T follicular helper cell (primary cell): ENCODE measurements around the gene MYL6.
A peak's percentile ranks its signal among the peaks of the same experiment; 100 is the strongest.
"Not testable (repeated sequence)": the region's sequence is repeated elsewhere in the genome, so short reads cannot be mapped to it uniquely, and the experiment has no call there.

Experiments used
- DNase-seq: peaks from one replicate; pipeline ENCODE4 v3.0.0-alpha.2; 2020; ENCODE audit warnings: low read depth

MYL6 gene

DNA sequence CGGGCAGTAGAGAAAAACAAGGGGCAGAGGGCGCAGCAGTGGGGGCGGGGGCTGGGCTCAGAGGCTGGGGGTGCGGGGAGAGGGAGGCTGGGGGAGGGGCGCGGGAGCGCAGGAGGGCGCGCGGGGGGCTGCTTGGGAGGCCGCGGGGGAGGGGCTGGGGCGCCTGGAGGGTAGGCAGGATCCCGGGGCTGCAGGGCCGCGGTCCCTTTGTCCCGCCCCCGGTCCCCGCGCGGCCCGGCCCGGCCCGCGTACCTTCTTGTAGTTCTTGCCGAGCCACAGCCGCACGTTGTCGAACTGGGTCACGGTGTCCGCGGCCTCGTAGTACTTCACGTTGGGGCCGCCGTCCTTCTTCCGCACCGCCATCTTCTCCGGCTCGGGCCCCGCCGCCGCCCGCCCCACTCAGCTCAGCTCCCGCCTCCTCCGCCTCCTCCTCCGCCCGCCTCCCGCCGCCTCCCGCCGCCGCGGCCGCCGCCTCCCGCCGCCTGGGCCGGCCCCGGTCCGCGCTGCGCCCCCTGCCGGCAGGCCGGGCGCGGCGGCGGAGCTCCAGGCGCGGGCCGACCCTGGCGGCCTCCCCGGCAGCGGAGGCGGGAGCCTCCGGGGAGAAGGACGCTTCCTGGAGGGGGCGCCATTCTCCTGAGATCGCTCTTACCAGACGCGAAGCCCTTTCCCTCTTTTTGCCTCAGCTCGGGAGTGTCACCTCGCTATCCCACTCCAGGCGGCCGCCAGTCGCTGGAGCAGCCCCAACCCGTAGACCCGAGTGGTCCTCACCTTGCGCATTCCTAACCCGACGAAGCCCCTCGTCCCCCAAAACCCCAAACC, 31.1 kb downstream of the MYL6 start, which contains the start of gene SMARCC2:
Gene SMARCC2 (minus strand): TSS at position 385 of the 819 bp plus-strand sequence. CDS start 22 bp downstream, at position 363.
- DNase-seq, result peak; percentile 77

DNA sequence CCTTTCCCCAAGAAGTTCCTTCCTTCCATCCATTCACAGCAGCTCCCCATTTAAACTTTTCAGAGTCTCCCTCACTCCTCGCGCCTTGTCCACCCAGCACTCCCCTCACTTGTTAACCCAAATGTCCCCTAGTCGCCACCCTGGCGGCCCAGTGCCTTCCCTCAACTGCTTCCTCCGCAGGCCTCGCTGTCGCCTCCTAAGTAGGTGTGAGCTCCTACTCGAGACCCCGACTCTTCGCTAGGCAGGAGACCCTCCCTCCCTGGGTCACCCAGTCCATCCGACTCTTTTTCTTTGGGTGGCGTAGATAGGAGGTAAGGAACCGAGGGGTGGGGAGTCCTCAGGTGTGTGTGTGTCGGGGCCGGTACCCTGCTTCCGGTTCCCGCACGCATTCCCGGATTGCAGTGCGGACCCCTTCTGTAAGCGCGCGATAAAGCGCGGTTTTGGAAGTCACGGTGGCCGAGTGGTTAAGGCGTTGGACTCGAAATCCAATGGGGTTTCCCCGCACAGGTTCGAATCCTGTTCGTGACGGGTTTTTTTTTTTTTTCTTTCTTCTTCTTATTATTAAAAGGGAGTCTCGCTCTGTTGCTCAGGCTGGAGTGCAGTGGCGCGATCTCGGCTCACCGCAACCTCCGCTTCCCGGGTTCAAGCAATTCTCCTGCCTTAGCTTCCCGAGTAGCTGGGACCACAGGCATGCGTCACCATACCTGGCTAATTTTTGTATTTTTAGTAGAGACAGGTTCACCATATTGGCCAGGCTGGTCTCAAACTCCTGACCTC, 31.9 kb downstream of the MYL6 start:
- DNase-seq, result peak; percentile 56

DNA sequence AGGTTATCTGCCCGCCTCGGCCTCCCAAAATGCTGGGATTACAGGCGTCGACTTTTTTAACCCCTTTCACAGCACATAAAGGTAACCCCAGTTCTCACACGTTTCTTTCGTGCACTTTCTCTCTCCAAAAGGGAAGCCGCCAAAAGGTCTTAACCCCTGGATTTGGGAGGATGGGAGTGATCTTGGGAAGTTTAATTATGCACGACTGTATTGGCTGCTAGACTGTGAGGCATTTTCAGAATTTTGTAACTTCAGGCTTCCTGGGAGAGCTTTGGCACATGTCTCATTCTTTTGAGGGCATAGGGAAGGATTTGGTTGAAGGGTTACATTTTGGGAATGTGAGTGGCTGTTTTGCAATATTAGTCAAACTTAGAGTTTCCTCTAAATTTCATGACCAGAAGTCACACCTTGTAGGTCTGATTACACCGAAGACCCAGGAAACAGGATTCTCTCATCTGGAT, 32.6 kb downstream of the MYL6 start:
- no peak for DNase-seq

DNA sequence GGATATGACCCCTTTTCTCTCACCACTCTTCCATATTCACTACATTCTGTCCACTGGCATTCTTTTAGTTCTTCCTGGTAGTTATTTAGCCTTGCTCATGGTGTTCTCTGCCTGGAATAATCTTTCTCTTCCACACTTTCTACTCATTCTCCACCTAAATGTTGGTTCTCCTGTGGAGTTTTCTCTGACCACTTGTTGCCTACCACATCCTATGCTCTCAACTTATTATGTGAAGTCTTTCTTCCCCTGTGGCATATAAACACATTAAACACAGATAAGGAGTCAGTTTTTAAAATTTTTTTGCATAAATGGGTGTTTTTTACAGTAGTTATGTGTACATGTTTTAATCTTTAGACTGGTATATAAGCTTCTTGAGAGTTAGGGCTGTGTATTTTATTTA, 34.4 kb downstream of the MYL6 start:
- no peak for DNase-seq

DNA sequence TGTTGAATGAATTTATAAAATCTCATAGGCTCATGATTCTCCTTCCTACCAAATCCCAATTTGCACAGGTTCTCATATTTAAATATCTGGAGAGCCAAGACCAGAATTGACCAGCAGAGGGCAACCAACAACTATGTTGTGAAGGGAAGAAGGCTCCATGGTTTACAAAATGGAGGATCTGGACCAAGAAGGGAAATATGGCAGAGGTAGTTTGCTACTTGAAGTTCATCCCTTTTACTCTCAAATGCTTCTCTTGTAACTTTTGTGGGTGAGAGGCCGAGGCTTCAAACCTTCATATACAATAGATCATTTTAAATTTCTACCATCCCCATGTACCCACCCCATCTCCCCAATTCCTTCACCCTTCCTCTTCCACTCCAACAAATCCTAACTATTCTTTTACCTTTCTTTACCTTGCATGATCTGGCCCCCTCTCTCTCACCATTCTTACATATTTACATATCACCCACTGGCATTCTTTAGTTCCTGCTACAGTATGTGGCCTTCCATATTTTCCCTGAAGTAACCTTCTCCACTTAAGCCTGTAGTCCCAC, 34.9 kb downstream of the MYL6 start:
- peak; percentile 65 for DNase-seq

DNA sequence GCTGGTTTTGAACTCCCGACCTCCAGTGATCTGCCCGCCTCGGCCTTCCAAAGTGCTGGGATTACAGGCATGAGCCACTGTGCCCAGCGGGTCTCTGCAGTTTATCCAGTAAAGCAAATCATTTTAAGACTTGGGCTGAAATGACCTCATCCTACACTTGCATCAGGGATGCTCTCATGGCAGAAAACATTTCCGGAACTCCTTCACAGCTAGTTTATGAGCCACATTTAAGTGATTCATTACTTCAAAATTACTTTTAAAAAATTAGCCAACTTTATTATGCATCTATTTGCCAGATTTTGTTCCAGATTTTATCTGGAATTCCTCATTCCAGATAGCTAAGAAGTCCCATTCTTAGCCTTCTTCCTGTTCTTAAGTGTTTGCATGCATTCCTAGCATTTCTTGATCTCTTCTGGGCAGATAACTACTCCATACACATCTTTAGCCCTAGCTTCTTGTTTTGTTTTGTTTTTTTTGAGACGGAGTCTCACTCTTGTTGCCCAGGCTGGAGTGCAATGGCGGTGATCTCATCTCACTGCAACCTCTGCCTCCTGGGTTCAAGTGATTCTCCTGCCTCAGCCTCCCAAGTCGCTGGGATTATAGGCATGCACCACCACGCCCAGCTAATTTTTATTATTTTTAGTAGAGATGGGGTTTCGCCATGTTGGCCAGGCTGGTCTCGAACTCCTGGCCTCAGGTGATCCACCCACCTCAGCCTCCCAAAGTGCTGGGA, 38.8 kb downstream of the MYL6 start:
- not testable (repeated sequence) for DNase-seq

DNA sequence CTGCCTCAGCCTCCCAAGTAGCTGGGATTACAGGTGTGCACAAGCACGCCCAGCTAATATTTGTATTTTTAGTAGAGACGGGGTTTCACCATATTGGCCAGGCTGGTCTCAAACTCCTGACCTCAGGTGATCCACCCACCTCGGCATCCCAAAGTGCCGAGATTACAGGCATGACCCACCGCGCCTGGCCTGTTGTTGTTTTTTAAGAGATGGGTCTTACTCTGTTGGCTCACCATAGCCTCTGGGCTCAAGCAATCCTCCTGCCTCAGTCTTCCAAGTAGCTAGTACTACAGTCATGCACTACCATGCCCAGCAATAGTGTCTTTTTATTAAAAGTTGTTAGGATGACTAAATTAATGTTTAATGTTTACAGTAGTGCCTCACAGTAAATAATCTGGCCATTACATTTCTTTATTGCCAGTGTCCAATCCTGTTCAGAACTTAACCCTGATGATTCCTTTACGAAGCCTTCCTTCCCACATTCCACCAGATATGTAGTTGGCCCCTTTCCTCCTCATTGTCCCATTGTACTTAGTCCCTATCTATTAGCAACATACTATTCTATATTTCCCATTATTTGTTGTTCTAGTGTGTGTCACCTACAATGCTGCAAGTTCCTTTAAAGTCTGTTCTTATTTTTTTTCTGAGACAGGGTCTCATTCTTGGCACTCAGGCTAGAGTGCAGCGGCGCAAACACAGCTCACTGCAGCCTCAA, 39.9 kb downstream of the MYL6 start:
- DNase-seq, result no peak

DNA sequence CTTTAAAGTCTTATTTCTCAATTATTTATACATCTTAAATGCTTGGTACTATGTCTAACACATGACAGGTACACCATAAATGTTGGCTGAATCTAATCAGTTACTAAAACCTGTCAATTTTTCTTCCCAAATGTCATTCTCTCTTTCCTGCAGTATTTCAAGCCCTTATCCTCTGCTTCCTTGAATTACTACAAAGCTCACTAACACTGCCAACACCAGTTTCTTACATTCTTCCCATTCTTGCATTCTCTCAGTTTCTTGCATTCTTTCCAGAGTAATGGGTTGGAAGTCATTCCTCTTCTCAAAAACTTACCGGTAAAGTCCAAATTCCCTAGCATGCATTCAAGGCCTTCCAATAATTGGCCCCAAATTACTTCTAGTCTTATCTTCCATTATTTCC, 40.7 kb downstream of the MYL6 start:
- DNase-seq, result no peak

DNA sequence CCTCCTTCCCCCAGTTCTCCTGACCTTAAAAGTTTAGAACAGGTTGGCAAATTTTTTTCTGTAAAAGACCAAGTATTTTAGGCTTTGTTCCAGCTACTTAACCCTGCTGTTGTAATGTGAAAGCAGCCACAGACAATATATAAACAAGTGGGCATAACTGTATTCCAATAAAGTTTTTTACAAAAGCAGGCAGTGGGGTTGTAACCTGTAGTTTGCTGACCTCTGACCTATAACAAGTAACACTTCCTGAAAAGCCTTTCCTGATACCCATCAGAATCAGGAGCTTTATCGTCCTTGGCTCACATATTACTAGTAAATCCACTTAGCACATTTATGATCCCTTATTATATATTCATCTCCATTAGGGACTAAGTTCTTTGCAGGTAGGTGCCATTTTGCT, 44.2 kb downstream of the MYL6 start:
- DNase-seq, result no peak

DNA sequence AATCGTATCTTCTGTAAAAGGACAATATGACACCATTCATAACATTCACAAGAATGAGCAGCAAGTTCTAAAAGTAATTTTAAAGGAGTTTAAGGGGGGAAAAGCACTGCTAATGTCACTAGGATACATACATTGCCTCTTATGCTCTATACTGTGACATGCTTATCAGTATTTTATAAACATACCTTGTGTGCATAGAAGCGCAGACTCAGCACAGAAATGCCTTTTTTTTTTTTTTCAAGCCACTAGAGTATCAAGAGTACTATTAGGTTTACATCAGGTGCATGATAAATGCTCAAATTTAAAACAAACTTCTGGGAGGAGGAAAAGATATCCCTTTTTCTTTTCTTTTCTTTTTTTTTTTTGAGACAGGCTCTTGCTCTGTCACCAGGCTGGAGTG, 44.7 kb downstream of the MYL6 start:
- DNase-seq, result no peak

DNA sequence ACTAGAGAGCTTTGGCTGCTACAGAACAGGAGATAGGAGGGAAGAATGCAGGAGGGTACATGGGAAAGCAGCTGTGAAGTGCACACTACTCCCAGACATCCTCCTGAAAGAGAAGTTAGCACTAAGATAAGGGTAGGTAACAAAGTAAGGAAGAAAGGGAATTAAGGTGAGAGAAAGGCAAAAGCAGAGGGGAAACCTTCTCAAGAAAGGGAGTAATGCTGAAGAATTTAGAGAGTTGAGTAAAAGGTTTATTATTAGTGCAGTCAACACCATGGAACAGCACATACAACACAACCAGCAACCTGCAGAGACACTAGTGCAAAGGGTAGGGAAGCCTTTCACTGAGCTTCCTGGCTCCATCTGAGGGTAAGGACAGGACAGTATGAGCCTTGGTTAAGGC, 46.1 kb downstream of the MYL6 start:
- no peak for DNase-seq

DNA sequence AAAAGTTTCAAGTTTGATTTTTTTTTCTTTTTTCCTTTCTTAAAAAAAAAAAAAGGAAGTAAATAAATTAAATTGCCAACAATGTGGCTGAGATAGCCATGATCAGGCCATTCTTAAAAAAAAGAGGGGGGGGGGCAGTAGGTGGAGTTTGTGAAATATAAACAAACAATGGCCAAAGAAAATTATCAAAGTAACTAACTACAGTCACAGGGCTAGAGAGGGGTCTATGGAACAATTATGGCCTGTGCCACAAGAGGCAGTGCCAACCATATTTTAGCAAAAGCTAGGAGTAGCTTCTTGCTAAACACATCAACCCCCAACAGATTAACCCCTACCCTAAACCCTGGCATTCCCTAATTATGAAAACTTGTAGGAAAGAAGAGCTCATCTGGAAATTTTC, 47.3 kb downstream of the MYL6 start:
- DNase-seq, result no peak

DNA sequence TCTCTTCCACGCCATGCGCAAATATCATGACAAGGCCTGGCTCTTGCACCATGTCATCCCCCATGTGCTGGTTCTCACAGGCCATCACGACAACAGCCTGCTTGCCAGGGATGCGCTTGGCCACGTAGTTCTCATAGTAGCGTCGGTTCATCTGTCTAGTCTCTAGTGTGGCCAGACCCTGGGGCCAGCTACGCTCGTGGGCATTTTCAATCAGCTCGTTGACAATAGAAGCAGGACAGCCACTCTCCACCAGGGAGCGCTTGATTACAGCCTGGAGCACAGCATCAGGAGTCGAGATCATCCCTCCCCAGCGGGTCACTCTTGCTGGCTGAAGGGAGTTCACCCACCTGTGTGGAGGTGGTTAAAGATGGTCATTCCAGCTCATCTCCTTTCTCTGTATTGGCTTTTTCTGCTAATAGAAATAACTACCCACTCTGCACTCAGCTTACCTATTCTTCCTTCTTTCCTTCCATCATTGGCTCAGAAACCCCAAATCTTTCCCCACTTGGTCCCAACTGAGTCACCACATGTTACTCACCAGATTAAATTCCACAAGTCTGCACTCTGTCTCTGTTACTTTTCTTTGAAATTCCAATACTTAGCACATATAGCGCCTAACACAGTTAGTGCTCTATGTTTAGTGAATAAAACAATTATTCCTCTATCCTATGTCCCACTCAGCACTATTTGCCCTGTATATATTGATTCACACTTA, 48.5 kb downstream of the MYL6 start:
- peak; percentile 8 for DNase-seq

DNA sequence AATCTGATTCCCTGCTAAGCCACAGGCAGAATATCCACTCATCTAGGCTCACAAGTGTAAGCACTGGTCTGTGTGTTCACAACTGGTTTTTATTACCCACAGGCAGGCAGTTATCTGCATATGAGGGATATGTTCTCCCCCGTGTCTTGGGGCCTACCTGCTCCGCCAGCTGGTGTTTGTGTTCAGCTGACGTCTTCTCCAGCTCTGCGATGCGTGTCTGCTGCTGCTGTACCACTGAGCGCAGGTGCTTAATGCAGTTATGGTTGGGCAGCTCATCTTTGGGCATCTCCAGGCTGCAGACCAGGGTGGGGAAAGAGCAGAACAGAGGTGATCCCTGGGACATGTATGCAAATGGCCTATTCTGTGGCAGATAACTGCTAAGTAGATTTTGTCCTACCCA, 49.8 kb downstream of the MYL6 start:
- no peak for DNase-seq
